Measurements from ENCODE around the gene C11orf98.
A peak's percentile ranks its signal among the peaks of the same experiment; 100 is the strongest.
"Not testable (repeated sequence)": the region's sequence is repeated elsewhere in the genome, so short reads cannot be mapped to it uniquely, and the experiment has no call there.

The C11orf98 gene

GRCh38 chr11:62680825-62681240, 15.8 kb upstream of the C11orf98 start:
- peak in 4 of 6 experiments; percentile 22 to 50 (median 38) for DNase-seq

DNA sequence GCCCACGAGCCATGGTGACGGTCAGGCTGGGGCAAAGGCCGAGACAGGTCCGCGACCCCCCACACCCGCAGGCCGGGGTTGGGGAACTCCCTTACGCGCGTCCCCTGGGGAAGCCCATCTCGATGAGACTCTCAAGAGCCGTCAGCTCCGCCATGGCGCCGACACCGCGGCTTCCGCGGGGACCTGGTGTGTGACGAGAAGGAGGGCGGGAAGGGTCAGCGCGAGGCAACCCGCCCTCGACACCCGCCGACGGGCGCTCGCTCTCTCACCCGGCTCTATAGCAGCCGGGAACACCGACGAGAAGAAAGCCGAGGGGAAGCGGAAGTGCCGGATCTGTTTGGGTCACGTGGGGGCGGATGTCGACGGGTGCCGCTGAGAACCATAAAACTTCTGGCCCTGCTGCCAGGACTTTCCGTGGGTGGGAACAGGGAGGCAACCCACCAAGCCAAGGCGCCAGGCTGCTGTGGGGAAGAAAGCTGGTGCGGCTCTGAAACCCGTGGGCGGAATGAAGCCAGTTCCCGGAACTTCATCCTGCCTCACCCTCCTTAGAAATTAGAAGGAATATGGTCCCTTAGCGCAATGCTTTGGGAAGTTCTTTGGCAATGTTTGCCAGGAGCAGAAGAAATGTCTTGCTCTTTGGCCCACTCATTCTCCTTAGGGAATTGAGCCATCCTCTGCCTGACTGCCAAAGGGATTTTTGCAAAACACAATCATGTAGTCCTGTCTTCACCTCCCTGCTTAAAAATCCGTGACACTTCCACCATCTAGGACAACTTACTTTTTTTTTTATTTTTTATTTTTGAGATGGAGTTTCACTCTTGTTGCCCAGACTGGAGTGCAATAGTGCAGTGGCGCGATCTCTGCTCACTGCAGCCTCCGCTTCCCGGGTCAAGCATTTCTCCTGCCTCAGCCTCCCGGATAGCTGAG, 14.0 kb upstream of the C11orf98 start, which contains the start of gene UBXN1:
TSS of gene UBXN1 (minus strand) at position 304 of the 927 bp plus-strand sequence. CDS start at position 154, 150 bp downstream.
- DNase-seq = peak; percentile 72 to 83 (median 80)

DNA sequence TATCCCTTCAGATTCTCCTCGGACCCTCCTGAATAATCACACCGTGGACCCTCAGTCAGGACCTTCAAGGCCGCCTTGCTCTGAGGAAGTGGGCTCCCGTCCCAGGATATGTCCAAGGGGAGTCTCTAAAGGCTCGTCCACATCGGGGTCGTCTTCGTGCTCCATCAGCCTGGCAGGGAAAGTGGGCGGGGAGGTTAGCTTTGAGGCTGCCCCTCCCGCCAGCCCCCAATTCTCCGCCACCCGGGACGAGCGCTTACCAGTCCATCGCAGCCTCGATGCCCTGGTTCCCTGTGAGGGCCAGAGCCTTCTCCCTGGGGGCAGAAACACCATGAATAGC, 13.4 kb upstream of the C11orf98 start:
- DNase-seq = no peak

DNA sequence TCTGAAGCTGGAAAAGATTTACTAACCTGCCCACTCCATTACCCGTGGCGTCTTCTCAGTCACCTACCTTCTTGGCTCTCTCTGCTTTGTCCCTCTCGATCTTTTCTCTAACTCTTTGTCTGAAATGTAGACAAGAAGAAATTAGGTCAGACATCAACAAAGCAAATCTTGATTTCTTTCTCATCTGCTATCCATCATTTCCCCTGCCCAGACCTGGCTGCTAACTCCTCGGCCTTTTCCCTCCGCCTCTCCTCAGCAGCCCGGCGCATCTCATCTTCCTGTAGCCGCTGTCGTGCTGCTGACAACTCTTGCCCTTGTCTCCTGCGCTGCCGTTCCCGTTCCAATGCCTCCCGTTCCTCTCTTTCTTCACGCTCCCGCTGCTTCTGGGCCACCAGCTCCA, 12.7 kb upstream of the C11orf98 start:
- DNase-seq = no peak

GRCh38 chr11:62677156-62677555, 12.1 kb upstream of the C11orf98 start:
- no peak for DNase-seq

DNA sequence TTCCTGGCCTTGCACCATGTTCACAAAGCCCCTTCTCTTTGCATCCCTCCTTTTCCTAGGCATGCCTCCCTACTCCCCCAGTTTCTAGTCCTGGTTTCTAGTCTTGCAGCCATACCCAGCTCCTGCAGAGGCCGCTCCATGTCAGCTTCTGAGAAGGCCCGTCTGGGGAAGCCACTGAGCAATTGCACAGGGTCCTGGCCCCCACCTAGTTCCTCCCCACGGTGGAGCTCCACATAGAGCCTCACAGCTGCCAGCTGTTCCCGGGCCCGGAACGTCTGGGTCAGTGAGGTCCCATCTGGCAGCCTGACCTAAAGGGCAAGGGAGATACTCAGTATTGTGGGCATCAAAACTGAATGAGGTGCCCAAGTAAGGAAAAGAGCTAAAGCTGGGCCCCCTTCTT, 11.7 kb upstream of the C11orf98 start:
- DNase-seq = no peak

GRCh38 chr11:62675415-62675814, 10.4 kb upstream of the C11orf98 start:
- not testable (repeated sequence) for DNase-seq

DNA sequence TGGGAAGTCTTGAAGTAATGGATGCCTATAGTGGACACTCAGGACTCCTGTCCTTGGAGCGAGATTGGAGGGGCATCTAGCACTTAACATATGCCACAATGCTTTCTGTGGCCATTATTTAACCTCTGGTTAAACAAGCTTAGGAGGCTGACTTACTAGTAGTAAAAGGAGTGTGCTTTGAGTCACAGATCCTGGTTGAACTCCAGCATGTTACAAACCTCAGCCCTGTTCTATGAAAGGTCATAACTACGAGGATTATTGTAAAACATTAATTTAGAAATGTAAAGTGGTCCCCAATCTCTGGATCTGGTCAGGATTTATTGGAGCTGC, 8.2 kb upstream of the C11orf98 start:
- no peak for DNase-seq

- DNase-seq = peak; percentile 48 to 86 (median 64)
Observed at GRCh38 chr11:62671608-62672389, 6.8 kb upstream of the C11orf98 start, which contains the start of the genes LBHD1 and UQCC3. Gene LBHD1 (minus strand): TSS chr11:62672267. CDS start chr11:62670031, 2,236 bp downstream. Gene UQCC3 (plus strand): TSS chr11:62671673. CDS start chr11:62671746, 73 bp downstream.

DNA sequence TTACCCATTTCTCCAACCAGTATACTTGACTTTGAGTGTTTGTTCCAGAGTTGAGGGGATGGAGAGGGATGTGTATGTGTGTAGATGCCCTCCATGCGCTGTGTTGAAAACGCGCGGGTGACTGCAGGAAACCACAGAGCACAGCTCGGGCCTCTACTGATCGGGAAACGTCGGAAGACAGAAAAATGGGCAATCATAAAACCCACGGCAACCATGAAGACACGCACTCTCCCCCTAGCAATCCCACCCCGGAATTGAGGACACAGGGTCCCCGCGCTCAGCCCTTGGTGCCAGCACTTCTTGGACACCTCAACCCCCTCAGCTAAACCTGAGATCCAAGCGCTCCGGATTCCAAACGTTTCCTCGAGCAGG, 6.2 kb upstream of the C11orf98 start:
- DNase-seq = peak in 1 of 6 experiments; percentile 51

GRCh38 chr11:62669420-62670161, 4.6 kb upstream of the C11orf98 start:
- DNase-seq = no peak

DNA sequence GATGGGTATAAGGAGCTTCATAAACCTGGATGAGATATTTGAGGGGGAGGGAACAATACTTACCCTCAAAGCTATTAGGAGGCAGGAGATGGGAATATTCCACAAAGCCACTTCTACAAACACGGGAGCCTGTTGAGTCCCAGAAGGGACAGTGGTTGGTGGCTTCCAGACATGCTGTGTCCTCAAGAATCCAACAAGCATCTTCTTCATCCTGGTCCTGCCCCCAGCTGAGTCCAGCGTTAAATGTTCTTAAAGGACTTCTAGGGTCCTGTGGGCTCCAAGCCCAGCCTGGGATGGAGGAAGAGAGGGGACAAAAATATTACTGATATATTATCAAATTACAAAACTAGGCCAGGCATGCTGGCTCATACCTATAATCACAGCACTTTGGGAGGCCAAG, 2.5 kb upstream of the C11orf98 start:
- no peak for DNase-seq

DNA sequence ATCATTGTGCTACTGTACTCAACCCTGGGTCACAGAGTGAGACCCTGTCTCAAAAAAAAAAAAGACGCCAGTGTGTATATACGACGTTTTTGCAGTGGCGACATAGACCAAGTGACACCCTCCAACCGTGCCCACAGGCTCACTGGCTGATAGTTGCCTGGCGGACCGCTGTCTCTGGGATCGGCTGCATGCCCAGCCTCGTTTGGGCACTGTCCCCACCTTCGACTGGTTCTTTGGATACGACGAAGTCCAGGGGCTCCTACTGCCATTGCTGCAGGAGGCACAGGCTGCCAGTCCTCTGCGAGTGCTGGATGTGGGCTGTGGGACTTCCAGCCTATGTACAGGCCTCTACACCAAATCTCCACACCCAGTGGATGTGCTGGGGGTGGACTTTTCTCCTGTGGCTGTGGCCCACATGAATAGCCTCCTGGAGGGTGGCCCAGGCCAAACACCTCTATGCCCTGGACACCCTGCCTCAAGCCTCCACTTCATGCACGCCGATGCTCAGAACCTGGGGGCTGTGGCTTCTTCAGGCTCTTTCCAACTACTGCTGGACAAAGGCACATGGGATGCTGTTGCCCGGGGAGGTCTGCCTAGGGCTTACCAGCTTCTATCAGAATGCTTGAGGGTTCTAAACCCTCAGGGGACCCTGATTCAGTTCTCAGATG, 1.4 kb upstream of the C11orf98 start:
- no peak for DNase-seq

DNA sequence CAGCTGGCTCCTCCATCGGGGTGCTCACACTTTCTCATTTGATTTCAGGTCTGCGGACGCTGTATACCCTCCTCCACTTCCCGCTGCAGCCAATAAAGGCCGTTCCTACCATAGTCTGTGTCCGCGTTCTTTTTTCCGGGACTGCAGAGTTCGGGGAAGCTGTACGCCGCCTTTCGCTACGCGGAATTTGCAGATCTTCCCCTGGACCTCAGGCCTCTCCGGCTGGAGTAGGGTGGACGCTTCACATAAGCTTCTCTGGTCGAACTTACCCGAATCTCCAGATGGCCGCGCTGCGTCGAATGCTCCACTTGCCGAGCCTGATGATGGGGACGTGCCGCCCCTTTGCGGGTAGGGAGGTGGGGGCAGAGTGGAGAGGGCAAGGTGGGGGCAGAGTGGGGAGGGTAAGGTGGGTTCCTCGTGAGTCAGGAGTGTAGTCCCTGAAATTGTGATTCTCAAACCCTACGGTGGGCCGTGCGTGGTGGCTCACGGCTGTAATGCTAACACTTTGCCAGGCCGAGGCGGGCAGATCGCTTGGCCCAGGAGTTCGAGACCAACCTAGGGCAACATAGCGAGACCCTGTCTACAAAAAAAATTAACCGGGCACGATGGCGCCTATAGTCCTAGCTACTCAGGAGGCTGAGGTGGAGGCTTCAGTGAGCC, 719 bp upstream of the C11orf98 start:
- DNase-seq = peak in 5 of 6 experiments; percentile 18 to 57 (median 35)

GRCh38 chr11:62664405-62665074, 470 bp downstream of the C11orf98 start:
- DNase-seq = peak in 1 of 6 experiments; percentile 56

- DNase-seq = no peak
Observed at GRCh38 chr11:62656796-62657429, 8.1 kb downstream of the C11orf98 start.

DNA sequence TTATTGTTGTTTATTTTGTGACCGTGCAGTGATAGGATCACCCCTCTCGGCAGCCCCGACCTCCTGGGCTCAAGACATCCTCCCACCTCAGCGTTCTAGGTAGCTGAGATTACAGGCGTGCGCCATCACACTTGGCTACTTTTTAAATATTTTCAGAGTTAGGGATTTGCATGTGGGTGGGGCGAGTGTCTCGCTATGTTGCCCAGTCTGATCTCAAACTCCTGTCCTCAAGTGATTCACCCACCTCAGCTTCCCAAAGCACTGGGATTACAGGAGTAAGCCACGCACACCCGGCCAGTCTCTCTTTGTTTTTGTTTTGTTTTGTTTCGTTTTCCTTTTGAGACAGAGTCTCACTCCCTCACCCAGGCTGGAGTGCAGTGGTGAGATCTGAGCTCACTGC, 10.7 kb downstream of the C11orf98 start:
- no peak for DNase-seq

DNA sequence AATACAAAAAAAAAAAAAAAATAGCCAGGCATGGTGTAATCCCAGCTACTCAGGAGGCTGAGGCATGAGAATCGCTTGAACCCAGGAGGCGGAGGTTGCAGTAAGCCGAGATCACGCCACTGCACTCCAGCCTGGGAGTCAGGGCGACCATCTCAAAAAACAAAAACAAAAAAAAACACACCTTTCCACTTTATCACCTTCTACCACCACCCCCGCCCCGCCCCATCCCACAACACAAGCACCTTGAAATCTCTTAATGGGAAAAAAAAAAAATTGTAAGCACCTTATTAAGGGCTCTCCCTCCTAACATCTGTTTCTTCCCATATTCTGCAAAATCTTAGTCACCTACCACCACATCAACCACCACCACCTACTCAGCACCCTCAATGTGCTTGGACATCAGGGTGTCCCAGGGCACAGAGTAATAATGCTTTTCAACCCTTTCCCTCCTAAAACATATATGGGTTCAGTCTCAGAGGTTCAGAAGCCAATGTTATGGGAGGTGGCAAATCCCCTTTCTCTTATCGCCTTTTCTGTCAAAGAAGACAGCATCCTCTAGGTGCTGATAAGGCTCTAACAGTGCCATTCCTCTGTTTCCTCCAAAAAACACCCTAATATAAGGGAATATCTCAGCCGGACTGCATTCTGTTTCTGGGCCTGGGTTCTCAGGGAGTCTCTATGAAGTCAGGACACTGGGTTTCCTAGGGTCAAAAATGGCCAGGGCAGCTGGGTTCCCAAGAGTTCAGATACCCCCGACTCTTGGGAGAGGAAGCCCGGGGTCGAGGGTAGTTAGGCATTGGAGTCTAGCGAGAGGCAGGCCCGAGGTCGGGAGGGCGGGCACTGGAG, 12.6 kb downstream of the C11orf98 start:
- DNase-seq = peak in 2 of 6 experiments; percentile 21 to 40

DNA sequence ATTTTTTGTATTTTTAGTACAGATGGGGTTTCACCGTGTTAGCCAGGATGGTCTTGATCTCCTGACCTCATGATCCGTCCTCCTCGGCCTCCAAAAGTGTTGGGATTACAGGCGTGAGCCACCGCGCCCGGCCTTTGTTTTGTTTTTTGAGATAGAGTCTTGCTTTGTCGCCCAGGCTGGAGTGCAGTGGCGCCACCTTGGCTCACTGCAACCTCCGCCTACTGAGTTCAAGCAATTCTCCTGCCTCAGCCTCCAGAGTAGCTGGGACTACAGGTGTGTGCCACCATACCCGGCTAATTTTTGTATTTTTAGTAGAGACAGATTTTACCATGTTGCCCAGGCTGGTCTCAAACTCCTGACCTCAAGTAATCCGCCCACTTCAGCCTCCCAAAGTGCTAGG, 14.7 kb downstream of the C11orf98 start:
- not testable (repeated sequence) for DNase-seq

DNA sequence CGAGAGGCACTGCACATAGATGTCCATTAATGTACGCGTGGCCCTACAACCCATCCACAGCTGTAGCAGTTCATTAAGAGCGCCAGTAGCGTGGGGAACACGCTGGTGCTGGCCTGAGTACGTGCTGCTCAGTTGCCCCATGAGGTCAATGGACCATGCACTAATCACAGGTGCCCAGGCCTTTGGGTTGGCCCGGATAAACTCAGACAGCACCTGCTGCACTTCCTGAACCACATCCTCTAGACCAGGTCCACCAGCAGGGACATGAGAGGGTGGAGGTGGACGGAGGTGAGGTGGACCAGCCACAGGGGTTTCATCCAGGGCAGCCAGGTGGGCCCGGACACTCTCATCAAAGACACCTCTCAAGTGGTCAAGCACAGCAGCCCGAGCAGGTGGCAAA, 15.5 kb downstream of the C11orf98 start:
- no peak for DNase-seq
